Activated CD4-positive, alpha-beta T cell treated with anti-CD3 and anti-CD28 coated beads, Interleukin-2, amount 10 ng/mL, durations not matched to agents 7 days and 5 days (primary cell): Measurements from ENCODE around the gene SLC25A42. TPM values are rescaled to one million over a fixed set of nuclear protein-coding genes. Genes with fewer than 3 reads are reported as not detected.
"Not testable (repeated sequence)": the region's sequence is repeated elsewhere in the genome, so short reads cannot be mapped to it uniquely, and the experiment has no call there.

ENCODE experiments used
- CTCF ChIA-PET: fragments of 350-600 bp; sonication (Branson Sonifier 250); formaldehyde crosslinking; loops from one replicate; lab custom pipeline; 2021; ENCODE audit warnings: antibody characterized with exemption; lab: Charles Lee
- POLR2A ChIA-PET: fragments of 350-600 bp; sonication (Branson Sonifier 250); formaldehyde crosslinking; loops from one replicate; lab custom pipeline; 2021; ENCODE audit warnings: antibody characterized with exemption; lab: Charles Lee
- DNase-seq: peaks from one replicate; pipeline ENCODE4 v3.0.0-alpha.2; 2020
- H3K27ac Mint-ChIP-seq: one replicate; pipeline ENCODE4 v1.8.0; 2021; ENCODE audit warnings: mild to moderate bottlenecking, moderate library complexity, mixed read lengths
- H3K27me3 Mint-ChIP-seq: one replicate; pipeline ENCODE4 v1.8.0; 2021; ENCODE audit warnings: mixed read lengths
- H3K36me3 Mint-ChIP-seq: one replicate; pipeline ENCODE4 v1.8.0; 2021; ENCODE audit warnings: low read depth, mixed read lengths
- H3K4me1 Mint-ChIP-seq: one replicate; pipeline ENCODE4 v1.8.0; 2021; ENCODE audit warnings: mixed read lengths
- H3K4me3 Mint-ChIP-seq: one replicate; pipeline ENCODE4 v1.8.0; 2021; ENCODE audit warnings: mild to moderate bottlenecking, moderate library complexity, mixed read lengths
- H3K9me3 Mint-ChIP-seq: one replicate; pipeline ENCODE4 v1.8.0; 2021; ENCODE audit warnings: mixed read lengths
- total RNA-seq, 2 experiments: library from RNA; stranded (reverse); gene quantifications; one replicate each; pipeline ENCODE4 v1.2.3, GENCODE V29; 2021

Gene SLC25A42, protein sequence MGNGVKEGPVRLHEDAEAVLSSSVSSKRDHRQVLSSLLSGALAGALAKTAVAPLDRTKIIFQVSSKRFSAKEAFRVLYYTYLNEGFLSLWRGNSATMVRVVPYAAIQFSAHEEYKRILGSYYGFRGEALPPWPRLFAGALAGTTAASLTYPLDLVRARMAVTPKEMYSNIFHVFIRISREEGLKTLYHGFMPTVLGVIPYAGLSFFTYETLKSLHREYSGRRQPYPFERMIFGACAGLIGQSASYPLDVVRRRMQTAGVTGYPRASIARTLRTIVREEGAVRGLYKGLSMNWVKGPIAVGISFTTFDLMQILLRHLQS
- total RNA-seq = 10 to 100 TPM; 20.6 to 22.2 TPM

DNA sequence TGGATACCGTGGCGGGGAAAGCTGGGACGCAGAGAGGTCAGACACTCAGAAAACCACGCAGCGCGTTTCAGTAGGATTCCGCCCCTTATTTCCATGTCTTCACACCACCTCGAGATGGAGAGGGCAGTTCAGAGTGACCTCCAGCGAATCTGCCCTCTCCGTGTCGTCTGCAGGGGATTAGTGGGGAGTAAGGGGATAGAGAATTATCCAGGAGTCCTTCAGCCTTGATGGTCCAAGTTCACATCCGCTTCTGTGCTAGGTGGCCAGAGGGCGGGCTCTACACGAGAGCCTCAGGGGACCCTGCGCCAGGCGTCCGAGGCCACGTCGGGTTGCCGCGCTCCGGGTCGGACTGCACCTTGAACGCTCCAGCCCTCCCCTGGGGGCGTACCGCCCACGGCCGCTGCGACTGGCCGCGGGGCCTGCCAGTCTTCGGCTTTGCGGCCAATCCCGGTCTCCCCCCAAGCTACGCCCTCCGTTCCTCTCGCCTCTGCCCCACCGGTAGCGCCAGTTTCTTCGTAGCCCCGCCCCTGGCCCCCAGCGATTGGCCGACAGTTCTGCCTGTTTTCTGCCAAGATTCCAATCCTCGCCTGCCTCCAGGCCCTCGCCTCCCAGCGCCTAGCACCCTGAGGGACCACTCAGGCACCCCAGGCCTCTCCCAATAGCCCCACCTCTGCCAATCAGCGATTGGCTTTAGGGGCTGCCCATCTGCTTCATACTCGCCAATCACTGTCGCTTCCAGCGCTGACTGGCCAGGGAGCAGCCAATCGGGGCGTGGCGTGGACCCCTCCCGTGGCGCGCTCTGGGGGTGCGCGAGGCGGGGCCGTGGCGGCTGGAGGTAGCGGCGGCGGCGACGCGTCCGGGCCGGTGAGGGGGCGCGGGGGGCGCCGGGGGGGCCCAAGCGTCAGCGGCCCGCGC is at the start of gene SLC25A42:
TSS of gene SLC25A42 (plus strand) at position 812 of the 915 bp plus-strand sequence. CDS start 32,131 bp downstream, outside the sequence.
- Mint-ChIP-seq H3K27ac (peak within 1 kb of the TSS; percentile 91), H3K4me3 (peak within 1 kb of the TSS; percentile 87), H3K27me3 (no peaks in the 10 kb centered on the region), H3K9me3 (no peaks in the 10 kb centered on the region), H3K36me3 (no peaks in the 10 kb centered on the region), H3K4me1 (peaks cover 39% of the 10 kb centered on the region)
- CTCF ChIA-PET = interaction anchor here (0.6 kb wide), 1 partner anchor 87 kb away, joined by 3 read pairs; no protein-coding TSS in a partner anchor
- POLR2A ChIA-PET = no interaction called here
- DNase-seq = peak; percentile 99

DNA sequence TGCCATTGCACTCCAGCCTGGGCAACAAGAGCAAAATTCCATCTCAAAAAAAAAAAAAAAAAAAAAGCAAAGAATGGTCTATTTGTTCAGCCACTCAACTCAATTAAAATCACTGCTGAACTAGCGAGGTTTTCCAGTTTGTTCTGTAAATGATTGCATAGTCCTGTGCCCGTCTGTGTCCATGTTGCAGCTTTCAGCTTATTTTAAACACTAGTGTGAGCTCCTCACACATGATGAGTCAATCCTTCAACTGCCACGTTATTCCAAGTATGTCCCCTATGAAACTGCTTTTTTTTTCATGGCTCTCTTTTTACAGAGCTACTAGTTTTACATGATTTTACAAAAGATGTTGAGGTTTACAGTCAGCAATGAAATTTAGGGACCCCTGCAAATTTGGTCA is 42.7 kb upstream of the SLC25A42 start:
- ChIA-PET POLR2A (no interaction called here), CTCF (interaction anchor here (0.6 to 1.7 kb wide), 2 partner anchors 11 to 697 kb away, joined by 4 to 5 read pairs; no protein-coding TSS in a partner anchor)
- H3K27ac Mint-ChIP-seq = no peak overlapping the region
- peaks cover 58% of the 10 kb centered on the region for H3K36me3 Mint-ChIP-seq
- no peak for DNase-seq
- H3K4me1 Mint-ChIP-seq = peaks cover 27% of the 10 kb centered on the region
- H3K27me3 Mint-ChIP-seq = no peaks in the 10 kb centered on the region
- no peak overlapping the region for H3K4me3 Mint-ChIP-seq
- no peaks in the 10 kb centered on the region for H3K9me3 Mint-ChIP-seq

DNA sequence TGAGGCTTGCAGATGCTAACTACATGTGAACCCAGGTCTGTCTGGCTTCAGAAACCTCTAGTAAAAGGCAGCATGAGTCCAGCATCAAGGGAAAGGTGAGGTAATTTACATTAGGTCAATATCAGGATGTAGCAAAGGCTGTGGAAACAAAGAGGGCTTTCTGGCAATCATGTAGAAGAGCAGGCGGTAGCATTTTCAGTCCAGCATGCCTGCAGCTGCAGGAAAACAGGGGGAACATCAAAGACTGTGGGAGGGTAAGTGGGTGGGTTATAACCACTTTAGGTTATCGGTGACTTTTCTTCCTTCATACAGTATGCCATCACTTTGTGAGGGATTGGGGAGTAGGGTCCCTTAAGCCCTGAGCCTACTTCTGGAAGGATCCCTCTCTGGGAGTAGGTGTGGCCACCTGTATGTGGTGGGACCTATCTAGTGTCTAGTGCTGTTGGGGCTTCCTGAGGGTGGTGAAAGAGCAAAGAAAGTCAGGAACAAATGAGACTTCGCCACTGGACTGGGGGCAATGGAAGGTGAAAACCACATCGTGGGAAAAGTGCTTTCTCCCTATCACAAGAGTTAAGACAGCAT is 41.3 kb upstream of the SLC25A42 start:
- H3K4me3 Mint-ChIP-seq = no peak overlapping the region
- peaks cover 57% of the 10 kb centered on the region for H3K36me3 Mint-ChIP-seq
- H3K9me3 Mint-ChIP-seq = no peaks in the 10 kb centered on the region
- peaks cover 31% of the 10 kb centered on the region for H3K4me1 Mint-ChIP-seq
- POLR2A ChIA-PET = no interaction called here
- no peak for DNase-seq
- H3K27ac Mint-ChIP-seq = peak overlapping the region; percentile 48
- H3K27me3 Mint-ChIP-seq = no peaks in the 10 kb centered on the region
- CTCF ChIA-PET = interaction anchor here (0.5 to 1.7 kb wide), 4 partner anchors 13 to 102 kb away, joined by 3 to 5 read pairs (median 3); no protein-coding TSS in a partner anchor

DNA sequence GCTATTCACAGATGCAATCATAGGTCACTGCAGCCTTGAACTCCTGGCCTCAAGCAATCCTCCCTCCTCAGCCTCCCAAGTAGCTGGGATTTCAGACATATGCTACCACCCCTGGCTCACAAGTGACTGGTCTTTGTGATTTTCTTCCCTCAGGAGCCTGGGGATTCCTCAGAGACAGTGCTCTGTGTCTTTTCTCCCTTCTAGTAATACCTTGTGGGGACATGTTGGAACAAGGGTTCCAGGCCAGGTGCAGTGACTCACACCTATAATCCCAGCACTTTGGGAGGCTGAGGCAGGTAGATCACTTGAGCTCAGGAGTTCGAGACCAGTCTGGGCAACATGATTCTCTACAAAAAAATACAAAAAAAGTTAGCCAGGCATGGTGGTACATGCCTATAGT is 40.4 kb upstream of the SLC25A42 start:
- peaks cover 31% of the 10 kb centered on the region for H3K4me1 Mint-ChIP-seq
- H3K27ac Mint-ChIP-seq, H3K27me3 Mint-ChIP-seq, POLR2A ChIA-PET, H3K9me3 Mint-ChIP-seq, H3K4me3 Mint-ChIP-seq, DNase-seq: not testable (repeated sequence)
- peaks cover 57% of the 10 kb centered on the region for H3K36me3 Mint-ChIP-seq
- CTCF ChIA-PET = interaction anchor here (0.6 to 1.1 kb wide), 2 partner anchors 36 to 271 kb away, joined by 3 to 5 read pairs; no protein-coding TSS in a partner anchor

DNA sequence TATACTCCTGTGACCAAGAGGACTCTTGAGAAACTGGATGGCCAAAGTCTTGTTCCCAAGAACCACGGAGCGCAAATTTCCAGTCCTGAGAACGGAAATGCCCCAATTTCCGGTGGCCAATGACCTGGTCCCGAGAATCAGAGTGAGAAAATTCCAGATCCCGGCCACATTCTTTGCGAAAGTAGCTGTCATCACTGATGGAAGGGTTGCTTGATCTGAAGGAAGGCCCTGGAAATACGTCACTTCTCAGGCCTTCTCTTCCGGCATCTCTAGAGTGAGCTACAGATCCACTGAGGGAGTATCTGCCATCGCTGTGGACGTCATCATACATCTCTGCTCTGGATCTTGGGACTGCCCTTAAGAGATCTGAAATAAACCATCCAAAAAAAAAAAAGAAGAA is 37.9 kb upstream of the SLC25A42 start:
- POLR2A ChIA-PET = no interaction called here
- peaks cover 61% of the 10 kb centered on the region for H3K36me3 Mint-ChIP-seq

DNA sequence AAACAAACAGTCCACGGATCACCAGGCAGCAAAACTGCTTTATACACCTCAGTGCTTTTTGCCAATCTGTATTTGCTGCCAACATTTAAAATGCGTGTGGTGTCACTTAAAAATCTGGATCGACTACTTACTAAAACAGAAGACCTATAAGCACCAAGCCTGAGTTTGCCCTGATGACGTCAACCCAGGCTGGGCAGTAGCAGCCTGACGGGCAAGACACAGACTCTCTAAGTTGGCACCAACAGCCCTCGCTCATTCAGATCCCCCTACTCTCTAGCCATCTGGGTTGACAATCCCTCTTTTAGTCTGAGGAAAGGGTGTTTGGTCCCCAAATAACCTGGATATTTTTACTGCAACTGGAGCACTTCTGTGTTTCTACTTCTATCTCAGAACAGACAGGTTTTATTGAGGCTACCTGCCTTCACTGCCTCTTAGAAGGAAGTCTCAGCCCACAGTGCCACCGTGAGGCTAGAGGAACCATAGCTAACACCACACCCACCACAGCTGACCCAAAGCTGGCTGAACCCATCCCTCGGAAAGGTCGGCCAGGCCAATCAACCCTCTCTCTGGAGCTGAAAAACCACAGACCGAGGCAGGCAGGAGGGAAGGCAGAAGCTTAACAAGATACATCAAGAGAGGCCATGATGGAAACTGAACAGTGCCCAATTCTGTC is 37.4 kb upstream of the SLC25A42 start:
- Mint-ChIP-seq H3K9me3 (no peaks in the 10 kb centered on the region), H3K27me3 (no peaks in the 10 kb centered on the region), H3K27ac (no peak overlapping the region), H3K4me1 (peaks cover 34% of the 10 kb centered on the region), H3K36me3 (peaks cover 59% of the 10 kb centered on the region), H3K4me3 (no peak overlapping the region)
- CTCF ChIA-PET = no interaction called here
- DNase-seq = no peak
- POLR2A ChIA-PET = no interaction called here

More for the DNA sequence above, 37.9 kb upstream of the SLC25A42 start:
- Mint-ChIP-seq H3K4me3 (no peak overlapping the region), H3K9me3 (no peaks in the 10 kb centered on the region), H3K4me1 (peaks cover 35% of the 10 kb centered on the region), H3K27me3 (no peaks in the 10 kb centered on the region), H3K27ac (no peak overlapping the region)
- CTCF ChIA-PET = no interaction called here
- DNase-seq = no peak

DNA sequence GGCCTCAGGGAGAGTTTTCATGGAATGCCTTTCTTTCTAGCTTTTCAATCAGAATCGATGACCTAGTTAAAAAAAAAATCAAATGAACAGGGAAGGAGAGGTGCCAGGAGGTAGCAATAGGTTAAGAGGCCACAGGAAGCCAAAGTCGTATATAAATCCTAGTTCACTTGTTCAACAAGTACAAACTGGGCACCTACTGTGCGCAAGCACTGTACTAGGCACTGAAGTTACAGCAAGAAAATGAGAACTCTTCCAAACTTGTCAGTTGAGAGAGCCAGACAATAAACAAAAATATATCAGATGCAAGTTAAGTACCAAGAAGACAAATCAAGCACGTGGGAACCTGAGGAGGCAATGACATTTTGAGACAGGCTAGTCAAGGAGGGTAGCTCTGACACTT is 36.6 kb upstream of the SLC25A42 start:
- Mint-ChIP-seq H3K27me3 (no peaks in the 10 kb centered on the region), H3K9me3 (no peaks in the 10 kb centered on the region), H3K4me3 (no peak overlapping the region), H3K36me3 (peaks cover 63% of the 10 kb centered on the region), H3K4me1 (peaks cover 38% of the 10 kb centered on the region), H3K27ac (no peak overlapping the region)
- CTCF ChIA-PET = interaction anchor here (0.6 kb wide), 1 partner anchor 350 kb away, joined by 3 read pairs; no protein-coding TSS in a partner anchor
- DNase-seq = no peak
- POLR2A ChIA-PET = no interaction called here

DNA sequence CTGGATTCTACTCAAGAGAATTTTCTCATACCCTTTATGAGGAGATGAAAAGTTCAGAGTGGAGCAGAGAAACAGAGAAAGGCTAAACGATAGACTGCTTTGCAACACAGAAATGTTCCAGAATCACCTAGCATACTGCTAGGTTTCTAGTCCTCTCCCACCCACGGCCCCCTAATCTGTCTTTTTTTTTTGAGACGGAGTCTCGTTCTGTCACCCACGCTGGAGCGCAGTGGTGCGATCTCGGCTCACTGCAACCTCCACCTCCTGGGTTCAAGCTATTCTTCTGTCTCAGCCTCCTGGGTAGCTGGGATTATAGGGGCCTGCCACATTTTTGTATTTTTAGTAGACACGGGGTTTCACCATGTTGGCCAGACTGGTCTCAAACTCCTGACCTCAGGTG is 35.3 kb upstream of the SLC25A42 start:
- Mint-ChIP-seq H3K27me3 (no peaks in the 10 kb centered on the region), H3K4me3 (no peak overlapping the region), H3K27ac (no peak overlapping the region), H3K4me1 (peaks cover 29% of the 10 kb centered on the region), H3K9me3 (no peaks in the 10 kb centered on the region), H3K36me3 (peaks cover 56% of the 10 kb centered on the region)
- ChIA-PET POLR2A (no interaction called here), CTCF (no interaction called here)
- DNase-seq = no peak

DNA sequence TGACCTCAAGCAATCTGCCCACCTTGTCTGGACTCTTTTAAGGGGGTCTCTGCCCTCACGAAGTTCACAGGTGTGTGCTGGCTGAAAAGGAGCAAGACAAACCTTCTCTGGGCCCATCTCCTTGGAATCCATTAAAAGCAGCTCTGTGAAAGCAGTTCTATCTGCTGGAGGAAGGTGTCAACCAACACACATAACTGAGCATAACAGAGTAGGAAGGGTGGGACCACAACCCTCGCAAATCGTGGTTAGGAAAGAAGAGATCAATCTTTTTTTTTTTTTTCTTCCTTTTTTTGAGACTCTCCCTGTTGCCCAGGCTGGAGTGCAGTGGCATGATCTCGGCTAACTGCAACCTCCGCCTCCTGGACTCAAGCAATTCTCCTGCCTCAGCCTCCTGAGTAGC is 31.9 kb upstream of the SLC25A42 start:
- peaks cover 47% of the 10 kb centered on the region for H3K4me1 Mint-ChIP-seq
- H3K36me3 Mint-ChIP-seq = peaks cover 41% of the 10 kb centered on the region
- CTCF ChIA-PET = interaction anchor here (0.6 kb wide), 1 partner anchor 35 kb away, joined by 4 read pairs; no protein-coding TSS in a partner anchor
- no peaks in the 10 kb centered on the region for H3K27me3 Mint-ChIP-seq
- POLR2A ChIA-PET = no interaction called here
- DNase-seq = peak; percentile 15
- H3K27ac Mint-ChIP-seq = peak overlapping the region; percentile 97
- H3K4me3 Mint-ChIP-seq = peak overlapping the region; percentile 99
- no peaks in the 10 kb centered on the region for H3K9me3 Mint-ChIP-seq

DNA sequence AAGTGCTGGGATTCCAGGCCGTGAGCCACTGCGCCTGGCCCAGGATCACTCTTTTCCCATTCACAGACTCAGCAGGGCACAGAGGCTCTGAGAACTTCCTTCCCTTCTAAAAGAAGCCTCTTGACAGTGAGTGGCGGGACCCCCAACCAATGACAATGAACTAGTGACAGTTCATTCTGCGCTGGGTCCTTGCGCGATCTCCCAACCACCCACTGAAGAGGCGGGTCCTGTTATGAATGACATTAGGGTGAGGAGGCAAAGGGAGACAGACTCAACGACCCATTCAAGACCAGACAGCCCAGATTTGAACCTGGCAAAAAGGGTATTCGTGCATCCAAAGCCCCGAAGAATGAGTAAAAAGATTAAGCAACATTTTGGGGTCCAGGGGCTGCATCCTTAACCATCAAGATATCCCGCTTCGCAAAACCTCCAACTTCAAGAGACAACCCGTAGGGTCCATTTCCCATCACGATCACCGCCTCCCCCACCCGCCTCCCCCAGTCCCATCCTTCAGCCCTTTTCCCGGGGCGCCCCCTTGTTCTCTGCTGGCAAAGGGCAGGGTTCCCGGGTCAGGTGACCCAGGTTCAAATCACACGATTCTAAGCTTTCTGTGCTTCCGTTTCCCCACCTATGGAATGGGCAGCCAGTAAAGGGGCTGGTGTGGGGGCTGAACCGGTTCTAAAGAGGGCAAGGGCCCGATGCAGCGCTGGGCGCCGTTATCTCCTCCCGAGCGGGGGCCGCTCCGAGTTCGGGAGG is 31.2 kb upstream of the SLC25A42 start:
- POLR2A ChIA-PET = no interaction called here
- CTCF ChIA-PET = no interaction called here
- no peaks in the 10 kb centered on the region for H3K27me3 Mint-ChIP-seq
- DNase-seq = peak; percentile 93
- peaks cover 43% of the 10 kb centered on the region for H3K4me1 Mint-ChIP-seq
- H3K9me3 Mint-ChIP-seq = no peaks in the 10 kb centered on the region
- H3K4me3 Mint-ChIP-seq = peak overlapping the region; percentile 99
- H3K36me3 Mint-ChIP-seq = peaks cover 38% of the 10 kb centered on the region
- peak overlapping the region; percentile 97 for H3K27ac Mint-ChIP-seq

DNA sequence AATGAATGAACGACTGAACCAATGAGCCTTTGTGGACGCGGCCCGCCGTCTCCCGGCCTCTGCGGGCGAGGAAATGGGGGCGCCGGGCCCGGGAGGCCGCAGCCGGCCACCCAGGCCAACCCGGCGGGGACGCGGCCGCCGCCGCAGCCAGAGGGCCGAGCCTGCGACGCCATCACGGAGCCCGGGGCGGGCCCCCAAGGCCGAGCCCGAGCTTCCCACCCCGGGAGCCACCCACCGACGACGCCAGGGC is 30.7 kb upstream of the SLC25A42 start:
- Mint-ChIP-seq H3K4me3 (peak overlapping the region; percentile 99), H3K36me3 (peaks cover 38% of the 10 kb centered on the region), H3K9me3 (no peaks in the 10 kb centered on the region), H3K27me3 (no peaks in the 10 kb centered on the region), H3K27ac (peak overlapping the region; percentile 97), H3K4me1 (peaks cover 43% of the 10 kb centered on the region)
- ChIA-PET POLR2A (no interaction called here), CTCF (no interaction called here)
- no peak for DNase-seq
